DMS153 treated with DMSO at 0.1 percent for 48 hours (cell line): ENCODE results near the gene APP.

ENCODE experiments used
- DNase-seq: peaks from one replicate; lab custom pipeline; 2025; ENCODE audit not compliant: unreplicated experiment; lab: John Stamatoyannopoulos, UW

APP gene

DNA sequence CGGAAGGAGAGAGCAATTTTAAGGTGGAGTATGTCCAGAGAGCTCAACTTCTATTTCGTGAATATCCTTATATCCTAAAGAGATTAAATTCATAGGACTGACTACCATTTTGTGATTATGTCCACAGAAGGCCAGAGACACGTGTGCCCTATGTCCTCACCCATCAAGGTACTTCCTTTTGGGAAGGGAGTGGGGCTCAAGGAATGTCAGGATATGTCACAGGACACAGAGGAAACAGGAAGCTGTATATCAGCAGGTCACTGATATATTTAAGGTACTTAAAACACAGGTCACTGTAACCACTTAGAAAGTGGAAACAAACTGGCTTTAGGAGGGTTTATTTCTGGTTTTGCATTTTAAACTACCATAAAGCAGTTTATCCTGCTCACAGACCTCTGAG is 184.6 kb downstream of the APP start:
- no peak for DNase-seq

DNA sequence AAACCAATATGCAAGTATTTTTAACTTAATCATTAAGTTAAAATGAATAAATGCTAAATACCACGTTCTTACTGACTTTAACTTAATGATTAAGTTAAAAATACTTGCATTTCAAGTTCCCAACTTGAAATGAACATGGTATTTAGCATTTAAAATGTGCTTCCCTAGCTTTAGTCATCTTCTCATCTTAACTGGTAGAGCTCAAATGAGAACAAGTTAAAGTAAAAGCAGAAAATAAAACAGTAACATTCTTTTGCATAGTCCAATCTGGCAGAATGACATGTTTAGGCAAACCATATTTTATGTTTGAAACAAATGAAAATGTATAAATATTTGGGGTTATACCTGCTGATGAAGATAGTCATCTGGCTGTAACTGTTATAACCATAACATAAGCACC is 186.0 kb downstream of the APP start:
- DNase-seq = no peak

DNA sequence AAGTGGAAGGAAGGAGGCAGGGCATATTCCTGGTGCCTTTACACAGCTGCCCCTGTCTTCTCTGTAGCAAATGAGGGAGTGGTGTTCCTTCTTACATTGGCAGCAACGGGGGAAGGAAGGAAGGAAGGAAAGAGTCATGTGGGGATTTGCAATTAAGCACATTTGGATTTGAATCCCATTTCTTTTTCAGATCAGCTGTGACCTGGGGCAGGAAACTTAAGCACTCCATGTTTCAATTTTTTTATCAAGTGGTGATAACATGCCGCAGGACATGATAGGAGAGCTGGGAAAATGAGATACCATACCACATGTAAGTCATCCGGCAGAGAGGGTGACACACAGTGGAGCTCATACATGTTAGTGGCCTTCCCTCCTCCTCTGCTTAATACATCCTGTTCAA is 186.8 kb downstream of the APP start:
- DNase-seq = no peak

- no peak for DNase-seq
Observed at GRCh38 chr21:25980710-25981109, 189.9 kb downstream of the APP start.

GRCh38 chr21:25979845-25980616 is 190.5 kb downstream of the APP start:
- DNase-seq = peak; percentile 12

GRCh38 chr21:25977068-25977611 is 193.4 kb downstream of the APP start:
- no peak for DNase-seq

GRCh38 chr21:25974964-25975363 is 195.6 kb downstream of the APP start:
- no peak for DNase-seq

DNA sequence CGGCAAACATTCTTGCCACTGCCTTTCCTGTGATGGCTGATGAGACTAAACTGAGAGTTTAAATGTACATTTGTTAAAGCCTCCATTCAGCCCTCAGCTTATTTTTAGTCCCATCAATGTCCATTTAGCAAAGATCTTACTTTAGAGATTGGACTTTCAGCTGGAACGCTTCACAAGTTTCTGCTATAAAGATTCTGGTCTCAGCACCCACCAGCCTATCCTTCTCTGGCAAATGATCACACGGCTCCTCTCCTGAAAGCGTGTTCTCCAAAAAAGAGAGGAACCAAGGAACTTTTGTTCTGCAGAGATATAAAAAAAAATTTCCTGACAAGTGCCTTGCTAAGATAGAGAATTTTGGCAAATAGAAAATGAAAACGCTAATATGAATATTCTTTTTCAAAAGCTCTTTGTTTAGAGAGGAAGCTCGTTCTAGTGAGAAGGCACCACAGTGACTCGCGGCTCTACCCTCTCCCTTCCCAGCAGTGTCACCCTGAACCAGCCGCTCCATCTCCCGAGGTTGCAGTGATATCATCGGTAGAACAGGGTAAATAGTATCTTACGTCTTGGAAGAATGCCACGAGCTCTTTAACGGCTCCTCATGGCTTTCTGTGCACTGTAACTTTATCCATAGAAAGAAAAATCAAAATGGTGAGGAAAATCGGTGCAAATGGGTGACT is 200.2 kb downstream of the APP start:
- no peak for DNase-seq

DNA sequence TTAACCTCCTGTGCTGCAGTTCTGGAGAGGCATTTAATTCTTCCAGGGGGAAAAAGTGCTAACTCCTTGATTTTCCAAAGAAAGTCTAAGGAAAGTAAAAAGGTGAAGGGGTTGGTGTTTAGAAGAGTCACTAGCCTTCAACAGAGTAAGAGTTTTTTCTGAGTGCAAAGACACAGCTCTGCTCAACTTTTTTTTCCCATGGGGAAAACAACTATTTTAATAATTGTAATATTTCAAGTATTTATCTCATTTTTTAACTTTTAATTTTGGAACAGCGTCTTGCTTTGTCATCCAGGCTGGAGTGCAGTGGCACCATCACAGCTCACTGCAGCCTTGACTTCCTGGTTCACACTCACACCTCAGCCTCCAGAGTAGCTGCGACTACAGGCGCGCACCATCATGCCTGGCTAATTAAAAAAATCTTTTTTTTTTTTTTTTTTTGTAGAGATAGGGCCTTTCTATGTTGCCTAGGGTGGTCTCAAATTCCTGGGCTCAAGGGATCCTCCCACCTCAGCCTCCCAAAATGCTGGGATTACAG is 202.6 kb downstream of the APP start:
- no peak for DNase-seq

DNA sequence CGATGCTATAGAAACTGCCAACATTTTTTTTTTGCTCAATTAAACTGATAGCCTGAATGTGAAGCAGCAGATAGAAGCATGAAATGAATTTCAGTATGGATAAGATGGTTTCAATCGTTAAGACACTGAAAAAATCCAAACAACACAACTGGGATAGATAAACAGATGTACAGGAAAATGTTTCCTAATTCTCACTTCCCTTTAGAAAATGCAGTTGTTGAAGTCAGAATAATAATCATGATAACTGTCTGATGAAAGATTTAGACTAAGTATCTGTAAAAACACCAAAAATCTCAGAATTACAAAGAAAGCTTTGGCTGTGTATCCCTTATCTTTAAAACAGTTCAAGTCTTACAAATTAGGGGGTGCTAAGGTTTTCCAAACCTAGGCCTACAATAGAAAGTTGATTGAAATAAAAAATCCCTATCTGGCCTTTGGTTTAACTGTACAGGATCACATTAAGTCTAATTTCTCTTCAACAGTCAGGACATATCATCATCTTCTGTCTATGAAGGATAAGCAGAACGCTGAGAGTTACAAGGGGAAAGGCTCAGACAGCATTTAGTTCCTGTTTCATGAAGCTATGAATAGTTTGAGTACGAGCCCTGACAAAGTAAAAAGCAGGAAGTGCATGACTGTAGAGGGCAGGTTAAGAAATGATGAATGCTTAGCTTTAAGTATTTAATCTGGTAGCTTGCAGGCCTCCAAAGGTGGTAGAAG is 203.2 kb downstream of the APP start:
- DNase-seq = no peak

DNA sequence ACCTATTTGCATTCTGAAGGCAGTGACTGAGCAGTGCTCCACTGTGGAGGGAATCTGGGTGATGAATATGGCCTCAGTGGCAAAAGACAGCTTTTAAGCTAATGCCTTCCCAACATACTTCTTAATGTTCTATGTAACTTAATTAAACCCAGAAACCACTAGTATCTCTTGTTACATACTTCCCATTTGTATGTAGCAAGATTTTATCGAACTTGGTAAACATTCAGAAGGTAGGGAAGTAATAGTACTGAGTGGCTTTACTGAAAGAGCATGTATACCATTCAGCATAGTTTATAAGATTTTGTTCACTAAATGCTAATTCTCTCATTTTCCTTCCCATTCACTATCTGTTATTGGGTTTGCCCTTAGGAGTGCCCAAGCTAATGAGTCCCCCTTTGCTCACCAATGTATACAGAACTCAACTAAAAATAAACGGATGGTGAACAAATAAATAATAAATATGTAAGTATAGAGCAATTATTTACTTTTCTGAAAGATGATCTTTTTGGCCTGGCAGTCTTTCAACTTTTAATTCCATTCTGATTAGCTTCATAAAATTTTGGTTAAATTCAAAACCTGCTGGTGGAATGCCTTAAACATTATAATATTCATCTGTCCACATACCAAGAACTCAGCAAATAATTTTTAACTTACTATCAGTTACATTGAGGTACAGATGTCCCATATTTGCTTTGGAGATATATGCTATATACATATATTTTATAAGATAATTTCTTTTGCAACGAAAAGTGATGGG is 204.4 kb downstream of the APP start:
- DNase-seq = no peak

DNA sequence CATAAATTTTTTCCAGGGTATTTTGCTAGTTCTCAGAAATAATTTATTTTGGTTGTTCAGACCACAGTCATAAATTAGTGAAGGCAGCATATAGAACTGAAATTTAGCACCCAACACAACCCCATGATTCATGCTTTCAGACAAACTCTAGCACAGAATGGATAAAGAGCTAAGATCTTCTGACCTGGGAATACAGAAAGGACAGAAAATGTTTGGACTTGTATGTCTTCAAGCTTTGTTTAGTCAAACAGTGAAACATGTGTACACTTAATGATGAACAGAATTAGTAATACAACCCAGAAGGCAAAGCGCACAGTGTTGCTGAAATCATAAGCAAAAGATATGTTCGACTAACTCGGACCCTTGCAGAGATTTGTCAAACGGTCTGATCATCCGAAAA is 205.6 kb downstream of the APP start:
- DNase-seq = no peak

DNA sequence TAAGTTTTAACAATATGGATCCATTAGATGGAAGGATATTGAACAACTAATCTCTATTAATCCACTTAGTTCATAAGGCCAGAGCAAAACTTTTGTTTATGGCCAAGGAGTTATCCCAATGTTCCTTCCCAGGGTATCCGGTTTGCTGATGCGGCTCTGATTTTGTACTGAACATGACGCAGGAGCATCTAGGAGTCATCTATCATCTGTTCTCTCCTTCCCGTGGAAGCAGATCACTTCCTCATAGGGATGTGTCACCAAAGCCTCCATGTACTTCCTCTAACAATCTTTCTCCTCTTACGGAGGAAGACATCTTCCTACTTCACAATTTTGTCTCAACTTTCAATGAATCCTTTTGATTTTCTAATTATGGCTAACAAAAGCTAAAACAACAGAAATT is 206.6 kb downstream of the APP start:
- no peak for DNase-seq

DNA sequence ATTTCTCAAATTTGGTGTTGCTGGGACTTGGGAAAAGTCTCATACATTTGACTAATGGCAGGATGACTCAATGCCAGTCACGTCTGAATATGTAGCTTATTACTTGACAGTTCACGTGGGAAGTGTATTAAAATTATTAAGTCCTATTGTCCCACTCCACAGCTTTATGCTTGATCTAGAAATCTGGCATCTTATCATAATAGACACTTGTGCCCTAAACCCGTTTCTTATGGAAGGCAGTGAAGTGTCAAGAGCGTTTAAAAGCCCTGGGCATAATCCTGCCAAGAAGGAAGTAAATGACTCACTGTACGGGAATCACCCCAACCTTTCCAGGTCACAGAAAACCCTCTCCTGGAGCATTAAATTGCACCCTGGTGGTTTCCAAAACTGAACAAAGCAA is 207.4 kb downstream of the APP start:
- no peak for DNase-seq

DNA sequence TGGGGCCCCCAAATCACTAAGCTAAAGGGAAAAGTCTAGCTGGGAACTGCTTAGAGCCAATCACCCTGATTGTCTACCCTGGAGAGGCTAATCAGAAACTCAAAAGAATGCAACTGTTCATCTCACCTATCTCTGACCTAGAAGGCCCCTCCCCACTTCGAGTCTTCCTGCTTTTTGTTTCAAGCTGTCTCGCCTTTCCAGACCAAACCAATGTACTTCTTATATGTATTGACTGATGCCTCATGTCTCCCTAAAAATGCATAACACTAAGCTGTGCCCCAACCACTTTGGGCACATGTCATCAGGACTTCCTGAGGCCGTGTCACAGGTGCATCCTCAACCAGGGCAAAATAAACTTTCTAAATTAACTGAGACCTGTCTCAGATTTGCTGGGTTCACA is 209.5 kb downstream of the APP start:
- DNase-seq = no peak

DNA sequence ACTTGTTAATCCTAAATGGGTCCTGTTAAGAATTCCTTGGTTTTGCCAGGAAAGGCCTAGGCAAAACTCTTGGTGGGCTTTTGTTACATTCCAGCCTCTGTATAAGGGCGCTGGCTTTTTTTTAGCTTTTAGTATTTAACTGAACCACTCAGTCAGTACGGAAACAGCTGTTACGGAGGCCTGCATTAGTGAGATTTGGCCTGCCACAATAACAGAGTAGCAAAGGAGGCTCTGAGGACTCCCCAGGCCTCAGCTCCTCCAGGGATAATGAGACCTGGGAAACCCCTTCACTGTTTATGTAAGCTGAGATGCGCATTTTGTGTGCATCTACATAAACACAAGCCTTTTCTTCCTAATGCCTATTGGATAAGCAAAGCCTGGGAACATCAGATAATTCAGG is 210.2 kb downstream of the APP start:
- no peak for DNase-seq

DNA sequence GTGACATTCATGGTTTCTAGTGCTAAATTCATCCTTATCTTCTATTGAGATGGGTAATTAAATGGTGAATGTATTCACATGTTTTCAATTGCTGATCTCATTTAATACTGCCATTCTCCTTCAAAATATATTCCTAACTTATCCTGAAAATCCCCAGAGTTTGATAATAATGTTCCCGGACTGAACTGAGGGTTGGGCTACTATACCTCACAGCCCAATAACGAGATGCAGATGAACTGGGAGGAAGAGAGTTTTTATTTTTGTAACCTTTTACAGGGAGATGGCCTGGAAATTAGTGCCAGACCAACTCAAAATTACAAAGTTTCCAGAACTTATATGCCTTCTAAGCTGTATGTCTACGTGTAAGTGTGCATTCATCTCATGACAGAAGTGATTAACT is 210.8 kb downstream of the APP start:
- DNase-seq = no peak

DNA sequence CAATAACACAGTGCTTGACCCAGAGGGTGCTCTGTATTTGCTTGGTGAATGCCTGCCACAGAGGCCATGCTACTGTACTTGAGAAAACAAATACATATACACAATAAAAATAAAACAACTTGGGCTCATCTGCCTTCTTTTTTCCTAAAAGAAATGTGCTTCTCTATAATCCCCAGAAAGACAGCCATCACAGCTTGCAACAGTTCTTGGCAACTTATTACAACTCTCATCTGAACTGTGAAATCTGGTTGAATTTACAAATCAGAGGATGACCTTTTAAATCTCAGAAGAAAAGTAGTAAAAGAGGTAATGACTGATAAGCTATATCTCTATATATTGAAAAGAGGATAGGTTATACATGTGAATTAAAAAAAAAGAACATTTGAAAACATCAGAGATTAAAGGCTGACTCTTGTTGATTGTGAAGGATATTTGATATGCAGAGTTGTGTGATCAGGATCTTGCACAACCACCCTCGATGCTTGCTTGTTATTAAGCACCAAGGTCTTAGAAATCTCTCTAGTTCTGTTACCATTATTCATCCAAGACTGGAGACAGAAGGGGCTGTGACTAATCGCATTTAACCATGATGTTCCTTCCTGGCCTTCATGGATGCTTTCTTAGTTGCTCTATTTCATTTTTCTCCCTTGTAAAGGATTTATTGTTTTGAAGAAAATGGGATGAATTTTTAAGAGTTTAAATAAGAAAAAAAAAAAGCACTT is 213.4 kb downstream of the APP start:
- DNase-seq = no peak

DNA sequence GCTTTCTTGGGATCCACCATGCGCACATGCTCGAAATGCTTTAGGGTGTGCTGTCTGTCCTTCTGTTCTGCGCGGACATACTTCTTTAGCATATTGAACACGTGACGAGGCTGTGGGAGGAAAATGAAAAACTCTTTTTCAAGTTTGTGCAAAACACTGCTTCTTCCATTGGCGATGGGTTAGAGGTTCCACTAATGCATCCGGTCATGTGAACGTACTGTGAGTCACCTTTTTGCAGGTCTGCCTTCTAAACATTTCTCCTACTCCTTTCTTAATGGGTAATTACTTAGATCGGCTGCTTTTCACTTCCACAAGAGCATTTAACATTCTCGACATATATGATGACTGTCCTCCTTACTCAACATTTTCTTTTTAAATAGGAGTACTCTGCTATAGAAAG is 214.9 kb downstream of the APP start:
- no peak for DNase-seq

GRCh38 chr21:25953659-25954058 is 216.9 kb downstream of the APP start:
- DNase-seq = no peak
